Caco-2 (cell line): ENCODE results near the gene CCDC3. TPM values are rescaled to one million over a fixed set of nuclear protein-coding genes. Genes with fewer than 3 reads are reported as not detected.

ENCODE experiments used
- BruUV-seq: library from RNA; stranded (reverse); fragments of 400-500 nt; replicated peaks from 2 replicates; lab custom pipeline; 2021; lab: Mats Ljungman, UMichigan
- CTCF ChIA-PET: fragments of 300-600 bp; sonication (Branson Sonifier 250); formaldehyde crosslinking; loops from one replicate; lab custom pipeline; 2022; ENCODE audit warnings: antibody characterized with exemption; lab: Charles Lee
- POLR2A ChIA-PET: fragments of 300-600 bp; sonication (Branson Sonifier 250); formaldehyde crosslinking; loops from one replicate; lab custom pipeline; 2022; ENCODE audit warnings: antibody characterized with exemption; lab: Charles Lee
- DNase-seq, 2 experiments: peaks; one replicate each; pipeline versions ENCODE4 v3.0.0 to v3.0.0-alpha.2; 2020 to 2022
- H3K27me3 ChIP-seq: replicated peaks from 2 replicates; pipeline ENCODE4 v1.6.0; 2011; ENCODE audit warnings: low read length; ENCODE audit not compliant: control insufficient read depth, insufficient read depth
- H3K36me3 ChIP-seq: 2 replicates; pipeline ENCODE4 v1.5.1; 2011; ENCODE audit warnings: low read length; ENCODE audit not compliant: control insufficient read depth, insufficient read depth
- H3K4me1 ChIP-seq: fragments of 250-450 bp; sonication (Bioruptor Pico); 2 replicates; pipeline ENCODE4 v1.5.1; 2020; ENCODE audit warnings: mild to moderate bottlenecking
- H3K4me3 ChIP-seq: 2 replicates; pipeline ENCODE4 v1.5.1; 2011; ENCODE audit warnings: low read depth, mild to moderate bottlenecking, control low read depth, low read length
- H3K9me3 ChIP-seq: fragments of 250-450 bp; sonication (Bioruptor Pico); 2 replicates; pipeline ENCODE4 v1.5.1; 2020; ENCODE audit warnings: mild to moderate bottlenecking, moderate library complexity
- H3K27ac Mint-ChIP-seq: one replicate; pipeline ENCODE4 v1.8.0; 2022; ENCODE audit warnings: mixed read lengths; ENCODE audit not compliant: unreplicated experiment
- H3K27me3 Mint-ChIP-seq: one replicate; pipeline ENCODE4 v1.8.0; 2022; ENCODE audit warnings: mixed read lengths; ENCODE audit not compliant: insufficient read depth, unreplicated experiment
- H3K36me3 Mint-ChIP-seq: one replicate; pipeline ENCODE4 v1.8.0; 2022; ENCODE audit warnings: mild to moderate bottlenecking, mixed read lengths; ENCODE audit not compliant: insufficient read depth, unreplicated experiment
- H3K4me1 Mint-ChIP-seq: one replicate; pipeline ENCODE4 v1.8.0; 2022; ENCODE audit warnings: low read depth, mixed read lengths; ENCODE audit not compliant: unreplicated experiment
- H3K4me3 Mint-ChIP-seq: one replicate; pipeline ENCODE4 v1.8.0; 2022; ENCODE audit warnings: mild to moderate bottlenecking, moderate library complexity, mixed read lengths; ENCODE audit not compliant: unreplicated experiment
- H3K9me3 Mint-ChIP-seq: one replicate; pipeline ENCODE4 v1.8.0; 2022; ENCODE audit warnings: mixed read lengths; ENCODE audit not compliant: unreplicated experiment
- CTCF ChIP-seq, 2 experiments: fragments of 200-600 bp in 1 of 2; IDR thresholded peaks; 1 replicate in 1 of 2; 2 replicates in 1 of 2; pipeline versions ENCODE4 v1.5.1 to v1.8.0; 2011 to 2022; ENCODE audit warnings: antibody characterized with exemption in 1 of 2, control low read depth in 1 of 2, inconsistent platforms in 1 of 2, low read depth in 1 of 2, low read length in 1 of 2, mild to moderate bottlenecking in 1 of 2, moderate library complexity in 1 of 2; ENCODE audit not compliant: insufficient read depth in 1 of 2, severe bottlenecking in 1 of 2, unreplicated experiment in 1 of 2
- intact Hi-C: fragments of 100-400 bp; cut with micrococcal nuclease; formaldehyde crosslinking; loops from one replicate; pipeline ENCODE4 v1.10.0; 2022; ENCODE audit not compliant: unreplicated experiment
- total RNA-seq: library from RNA; stranded (reverse); gene quantifications from 2 replicates; pipeline ENCODE4 v1.2.3, GENCODE V29; 2022

The CCDC3 gene
- total RNA-seq, 1 experiment from 2014 or later, result 3.2 TPM

- H3K4me3 Mint-ChIP-seq, result no peak overlapping the region
- H3K4me1 ChIP-seq, result peaks cover 20% of the 10 kb centered on the region
- peaks cover 8% of the 10 kb centered on the region; the same call in 1 of the 2 replicates for H3K9me3 ChIP-seq
- CTCF ChIA-PET, result no interaction called here
- DNase-seq, result no peak
- TF ChIP-seq CTCF (IDR thresholded peaks at IDR 0.05; ENCODE audit: insufficient read depth in 1 of 2, low read depth in 1 of 2, low read length in 1 of 2, severe bottlenecking in 1 of 2, unreplicated experiment in 1 of 2), result no peak
- no peaks in the 10 kb centered on the region for H3K27me3 ChIP-seq
- H3K36me3 ChIP-seq, result no peaks in the 10 kb centered on the region
- intact Hi-C loops, result no loop called here
- no peaks in the 10 kb centered on the region for H3K27me3 Mint-ChIP-seq
- H3K4me1 Mint-ChIP-seq, result peaks cover 8% of the 10 kb centered on the region
- BruUV-seq, result no TSS peak
- POLR2A ChIA-PET, result no interaction called here
- no peak overlapping the region for H3K4me3 ChIP-seq
- H3K36me3 Mint-ChIP-seq, result no peaks in the 10 kb centered on the region
- H3K9me3 Mint-ChIP-seq, result peaks cover 12% of the 10 kb centered on the region
- H3K27ac Mint-ChIP-seq, result no peak overlapping the region
Measured at GRCh38 chr10:12958546-12959110, 42.9 kb downstream of the CCDC3 start.

- H3K4me1 Mint-ChIP-seq, result peaks cover 8% of the 10 kb centered on the region
- TF ChIP-seq CTCF (IDR thresholded peaks at IDR 0.05; ENCODE audit: insufficient read depth in 1 of 2, low read depth in 1 of 2, low read length in 1 of 2, severe bottlenecking in 1 of 2, unreplicated experiment in 1 of 2), result no peak
- H3K9me3 Mint-ChIP-seq, result peaks cover 27% of the 10 kb centered on the region
- H3K27me3 ChIP-seq, result no peaks in the 10 kb centered on the region
- H3K4me3 ChIP-seq, result no peak overlapping the region
- H3K36me3 ChIP-seq, result no peaks in the 10 kb centered on the region
- H3K27ac Mint-ChIP-seq, result no peak overlapping the region
- H3K9me3 ChIP-seq, result peaks cover 18% of the 10 kb centered on the region; the same call in 1 of the 2 replicates
- H3K27me3 Mint-ChIP-seq, result no peaks in the 10 kb centered on the region
- H3K36me3 Mint-ChIP-seq, result no peaks in the 10 kb centered on the region
- no peak overlapping the region for H3K4me3 Mint-ChIP-seq
- intact Hi-C loops, result no loop called here
- DNase-seq, result no peak
- BruUV-seq, result no TSS peak
- H3K4me1 ChIP-seq, result peaks cover 20% of the 10 kb centered on the region
- ChIA-PET POLR2A (no interaction called here), CTCF (no interaction called here)
Measured at GRCh38 chr10:12957081-12957480, 44.4 kb downstream of the CCDC3 start.

GRCh38 chr10:12954866-12955265 is 46.6 kb downstream of the CCDC3 start:
- H3K9me3 Mint-ChIP-seq, result peaks cover 27% of the 10 kb centered on the region
- BruUV-seq, result no TSS peak
- CTCF ChIA-PET, result no interaction called here

More at GRCh38 chr10:12954866-12955265, 46.6 kb downstream of the CCDC3 start:
- intact Hi-C loops, result no loop called here
- no peak for DNase-seq
- POLR2A ChIA-PET, result no interaction called here
- peaks cover 21% of the 10 kb centered on the region for H3K4me1 ChIP-seq
- H3K27me3 ChIP-seq, result no peaks in the 10 kb centered on the region
- H3K27me3 Mint-ChIP-seq, result no peaks in the 10 kb centered on the region
- no peaks in the 10 kb centered on the region for H3K36me3 Mint-ChIP-seq
- no peak overlapping the region for H3K4me3 Mint-ChIP-seq
- no peak overlapping the region for H3K27ac Mint-ChIP-seq
- no peak for TF ChIP-seq CTCF (IDR thresholded peaks at IDR 0.05; ENCODE audit: insufficient read depth in 1 of 2, low read depth in 1 of 2, low read length in 1 of 2, severe bottlenecking in 1 of 2, unreplicated experiment in 1 of 2)
- no peak overlapping the region for H3K4me3 ChIP-seq
- H3K9me3 ChIP-seq, result peaks cover 22% of the 10 kb centered on the region; the same call in 1 of the 2 replicates
- no peaks in the 10 kb centered on the region for H3K36me3 ChIP-seq
- H3K4me1 Mint-ChIP-seq, result peaks cover 11% of the 10 kb centered on the region
